IMR-90 (cell line): Measurements from ENCODE around the gene DAG1. TPM values are rescaled to one million over a fixed set of nuclear protein-coding genes. Genes with fewer than 3 reads are reported as not detected.

Source experiments
- ATAC-seq: fragments of 200-7000 bp; cut with Tn5 transposase; 2 replicates; pipeline ENCODE4 v1.9.1; 2020; ENCODE audit warnings: low read depth, mild to moderate bottlenecking, moderate library complexity
- BruUV-seq: library from RNA; stranded (reverse); fragments of 400-500 nt; replicated peaks from 2 replicates; lab custom pipeline; 2021; lab: Mats Ljungman, UMichigan
- CTCF ChIA-PET: fragments of 300-600 bp; formaldehyde crosslinking; extraction: SDS; loops from one replicate; lab custom pipeline; 2021; ENCODE audit warnings: antibody characterized with exemption; lab: Yijun Ruan, JAX
- POLR2A ChIA-PET: fragments of 300-600 bp; sonication (Branson Sonifier 250); formaldehyde crosslinking; loops from one replicate; lab custom pipeline; 2022; ENCODE audit warnings: antibody characterized with exemption; ENCODE audit not compliant: unreplicated experiment; lab: Charles Lee
- DNase-seq: peaks from one replicate; pipeline ENCODE4 v3.0.0; 2013
- H2AFZ ChIP-seq: replicated peaks from 2 replicates; pipeline ENCODE3; 2013; ENCODE audit warnings: low read length, mild to moderate bottlenecking; ENCODE audit not compliant: poor library complexity
- H2AK5ac ChIP-seq: 2 replicates; pipeline ENCODE4 v1.6.1; 2013; ENCODE audit warnings: low read depth, low read length, inconsistent platforms
- H2AK9ac ChIP-seq: replicated peaks from 2 replicates; pipeline ENCODE3; 2013; ENCODE audit warnings: mild to moderate bottlenecking, low read depth, low read length, moderate library complexity; ENCODE audit not compliant: poor library complexity
- H2BK120ac ChIP-seq: 2 replicates; pipeline ENCODE4 v1.6.1; 2013; ENCODE audit warnings: low read depth, low read length, inconsistent platforms
- H2BK15ac ChIP-seq: 3 replicates; pipeline ENCODE4 v1.6.1; 2013; ENCODE audit warnings: low read depth, low read length, inconsistent platforms
- H2BK20ac ChIP-seq: 2 replicates; pipeline ENCODE4 v1.6.1; 2013; ENCODE audit warnings: low read depth, mild to moderate bottlenecking, inconsistent platforms, low read length, moderate library complexity
- H2BK5ac ChIP-seq: 2 replicates; pipeline ENCODE4 v1.6.1; 2013; ENCODE audit warnings: mild to moderate bottlenecking, low read depth, low read length, inconsistent platforms; ENCODE audit not compliant: poor library complexity, severe bottlenecking
- H3K14ac ChIP-seq: replicated peaks from 2 replicates; pipeline ENCODE4 v1.6.1; 2013; ENCODE audit warnings: low read depth, low read length, inconsistent platforms
- H3K18ac ChIP-seq: 2 replicates; pipeline ENCODE4 v1.6.1; 2013; ENCODE audit warnings: low read depth, low read length, control low read depth
- H3K23ac ChIP-seq: 2 replicates; pipeline ENCODE4 v1.6.1; 2013; ENCODE audit warnings: low read depth, low read length, inconsistent platforms
- H3K27ac ChIP-seq: 2 replicates; pipeline ENCODE4 v1.5.1; 2013; ENCODE audit warnings: mild to moderate bottlenecking, control low read depth, low read length; ENCODE audit not compliant: insufficient read depth
- H3K27me3 ChIP-seq: 2 replicates; pipeline ENCODE4 v1.6.1; 2013; ENCODE audit warnings: low read length; ENCODE audit not compliant: control insufficient read depth, insufficient read depth
- H3K36me3 ChIP-seq: 2 replicates; pipeline ENCODE4 v1.6.1; 2013; ENCODE audit warnings: low read length, mixed read lengths; ENCODE audit not compliant: control insufficient read depth, insufficient read depth
- H3K4ac ChIP-seq: 2 replicates; pipeline ENCODE4 v1.6.1; 2013; ENCODE audit warnings: low read depth, low read length, inconsistent platforms
- H3K4me1 ChIP-seq: 2 replicates; pipeline ENCODE4 v1.6.1; 2013; ENCODE audit warnings: low read length, mixed read lengths; ENCODE audit not compliant: control insufficient read depth, insufficient read depth
- H3K4me2 ChIP-seq: 2 replicates; pipeline ENCODE4 v1.6.1; 2013; ENCODE audit warnings: low read depth, mild to moderate bottlenecking, control low read depth, low read length, moderate library complexity
- H3K4me3 ChIP-seq: 2 replicates; pipeline ENCODE4 v1.5.1; 2013; ENCODE audit warnings: low read depth, mild to moderate bottlenecking, control low read depth, low read length, moderate library complexity; ENCODE audit not compliant: insufficient read depth
- H3K56ac ChIP-seq: 2 replicates; pipeline ENCODE4 v1.6.1; 2013; ENCODE audit warnings: low read length, inconsistent platforms; ENCODE audit not compliant: insufficient read depth; ENCODE audit errors: extremely low read depth
- H3K79me1 ChIP-seq, 2 experiments: 2 replicates each; pipeline ENCODE4 v1.6.1; 2013; ENCODE audit warnings: low read length in 2 of 2, inconsistent platforms in 1 of 2, low read depth in 1 of 2
- H3K9ac ChIP-seq: 2 replicates; pipeline ENCODE4 v1.6.1; 2013; ENCODE audit warnings: low read depth, low read length, control low read depth
- H3K9me1 ChIP-seq: 2 replicates; pipeline ENCODE4 v1.6.1; 2013; ENCODE audit warnings: low read length, inconsistent platforms; ENCODE audit not compliant: insufficient read depth
- H3K9me3 ChIP-seq: 2 replicates; pipeline ENCODE4 v1.6.1; 2013; ENCODE audit warnings: low read length; ENCODE audit not compliant: control insufficient read depth, insufficient read depth
- H4K20me1 ChIP-seq: 2 replicates; pipeline ENCODE4 v1.6.1; 2013; ENCODE audit warnings: low read length, inconsistent platforms; ENCODE audit not compliant: insufficient read depth
- H4K5ac ChIP-seq: 2 replicates; pipeline ENCODE4 v1.6.1; 2013; ENCODE audit warnings: mild to moderate bottlenecking, low read depth, low read length, control low read depth
- H4K8ac ChIP-seq, 2 experiments: 2 replicates each; pipeline ENCODE4 v1.6.1; 2013; ENCODE audit warnings: low read depth in 2 of 2, low read length in 2 of 2, control low read depth in 1 of 2, inconsistent platforms in 1 of 2
- H4K91ac ChIP-seq: 2 replicates; pipeline ENCODE4 v1.6.1; 2013; ENCODE audit warnings: low read depth, low read length, inconsistent platforms; ENCODE audit not compliant: insufficient read depth
- BHLHE40 ChIP-seq: fragments of 150-350 bp; IDR thresholded peaks from 2 replicates; pipeline ENCODE4 v1.6.1; 2016; ENCODE audit warnings: mild to moderate bottlenecking, low read depth, low read length
- MAFK ChIP-seq: IDR thresholded peaks from 2 replicates; pipeline ENCODE4 v1.6.1; 2012; ENCODE audit warnings: low read depth, low read length, improper control_type of control experiment
- MAZ ChIP-seq: IDR thresholded peaks from 2 replicates; pipeline ENCODE4 v1.6.1; 2012; ENCODE audit warnings: low read depth, mild to moderate bottlenecking, low read length, improper control_type of control experiment, moderate library complexity, borderline replicate concordance
- NFE2L2 ChIP-seq: fragments of 150-350 bp; IDR thresholded peaks from 2 replicates; pipeline ENCODE4 v1.6.1; 2016; ENCODE audit warnings: low read depth, mild to moderate bottlenecking, low read length
- RCOR1 ChIP-seq: IDR thresholded peaks from 2 replicates; pipeline ENCODE4 v1.6.1; 2012; ENCODE audit warnings: mild to moderate bottlenecking, low read length, improper control_type of control experiment; ENCODE audit not compliant: insufficient replicate concordance
- RFX5 ChIP-seq: IDR thresholded peaks from 2 replicates; pipeline ENCODE4 v1.8.0; 2012; ENCODE audit warnings: low read depth, mild to moderate bottlenecking, low read length, moderate library complexity
- WGBS, 2 experiments: methylation state at CpG; one replicate each; pipeline versions ENCODE4 v1.1.5 to v1.1.7; 2013; ENCODE audit warnings: missing lambda C conversion rate in 2 of 2; ENCODE audit not compliant: insufficient read length in 1 of 2; ENCODE audit errors: extremely low coverage in 2 of 2; 5-methylcytosine and 5-hydroxymethylcytosine counted together
- dilution Hi-C: fragments of 300-500 bp; cut with HindIII; formaldehyde crosslinking; loops from one replicate; pipeline ENCODE4 v1.14.3; 2018; ENCODE audit warnings: low sequenced_read_pairs; ENCODE audit not compliant: unreplicated experiment
- in situ Hi-C: fragments of 300-500 bp; cut with MboI; formaldehyde crosslinking; loops from 3 replicates; pipeline ENCODE4 v1.14.3; 2019; ENCODE audit warnings: low sequenced_read_pairs, inconsistent platforms, mixed read lengths
- intact Hi-C: fragments of 100-400 bp; cut with micrococcal nuclease; formaldehyde crosslinking; loops from 2 replicates; pipeline ENCODE4 v1.10.0; 2022
- polyA plus RNA-seq, 3 experiments: library from polyadenylated mRNA; depleted of rRNA; stranded (reverse); fragments of >200 nt; gene quantifications; 2 replicates each; pipeline ENCODE4 v1.2.3, GENCODE V29; 2012; ENCODE audit warnings: low replicate concordance in 1 of 3
- total RNA-seq: library from RNA; depleted of rRNA; stranded (reverse); fragments of >200 nt; gene quantifications from 2 replicates; pipeline ENCODE4 v1.2.3, GENCODE V29; 2012

Gene DAG1
- total and polyA plus RNA-seq, 2 of the 4 experiments (the other 2 are of a cell fraction) = 31.0 to 40.2 TPM

GRCh38 chr3:49518016-49518415, 47.9 kb downstream of the DAG1 start:
- ChIA-PET POLR2A (no interaction called here), CTCF (interaction anchor here (0.9 kb wide), 1 partner anchor 22 kb away, joined by 3 read pairs; no protein-coding TSS in a partner anchor)
- H3K23ac ChIP-seq = no peak overlapping the region
- H3K27ac ChIP-seq = no peak overlapping the region
- in situ Hi-C loops = no loop called here
- no peak overlapping the region for H2BK5ac ChIP-seq
- H3K14ac ChIP-seq = no peak overlapping the region
- no TSS peak for BruUV-seq
- intact Hi-C loops = no loop called here
- no peak overlapping the region for H4K91ac ChIP-seq
- WGBS, 2 experiments = 87% methylated on average over 3 of the region's 3 CpGs; no CpG with 5 or more reads in 1 of the 2 experiments
- no peak overlapping the region for H3K4me3 ChIP-seq
- dilution Hi-C loops = no loop called here
- H2AK9ac ChIP-seq = no peak overlapping the region
- H3K9me3 ChIP-seq = no peaks in the 10 kb centered on the region
- no peak overlapping the region for H3K56ac ChIP-seq
- DNase-seq (no peak), ATAC-seq (no peak)
- H2AK5ac ChIP-seq = no peak overlapping the region
- no peak overlapping the region for H2BK15ac ChIP-seq
- H3K79me1 ChIP-seq = peaks cover 4 to 26% of the 10 kb centered on the region in 2 experiments; a peak in 3 of 4 replicates
- no peak overlapping the region for H3K4ac ChIP-seq
- no peak overlapping the region for H4K8ac ChIP-seq
- no peak overlapping the region for H3K18ac ChIP-seq
- H3K4me2 ChIP-seq = no peak overlapping the region
- no peak overlapping the region for H2BK20ac ChIP-seq
- peaks cover 3% of the 10 kb centered on the region; the same call in 1 of the 2 replicates for H3K36me3 ChIP-seq
- H3K27me3 ChIP-seq = no peaks in the 10 kb centered on the region
- no peak for TF ChIP-seq NFE2L2
- no peak for TF ChIP-seq RCOR1
- TF ChIP-seq RFX5 = no peak
- TF ChIP-seq MAZ = no peak
- no peak for TF ChIP-seq MAFK
- no peak for TF ChIP-seq BHLHE40
- H2AFZ ChIP-seq = no peak overlapping the region
- H3K9me1 ChIP-seq = peaks cover 6% of the 10 kb centered on the region
- no peak overlapping the region for H4K5ac ChIP-seq
- 0 out of 2 replicates have a peak, but pooled peaks cover 4% of the 10 kb centered on the region for H4K20me1 ChIP-seq
- no peak overlapping the region for H2BK120ac ChIP-seq
- H3K9ac ChIP-seq = no peak overlapping the region
- no peaks in the 10 kb centered on the region for H3K4me1 ChIP-seq
